ENCODE data around the gene ATOSB.
"Not testable (repeated sequence)": the region's sequence is repeated elsewhere in the genome, so short reads cannot be mapped to it uniquely, and the experiment has no call there.

Gene ATOSB

GRCh38 chr9:35115680-35116538 lies at the start of gene ATOSB:
ATOSB (minus strand) TSS chr9:35115862; CDS start chr9:35108274, 7,588 bp downstream.
- Mint-ChIP-seq H3K27me3 (no peaks in the 10 kb centered on the region), H3K36me3 (no peaks in the 10 kb centered on the region), H3K4me1 (peaks cover 51% of the 10 kb centered on the region), H3K27ac (peak within 1 kb of the TSS; percentile 95), H3K4me3 (peak within 1 kb of the TSS; percentile 92), H3K9me3 (no peaks in the 10 kb centered on the region)

GRCh38 chr9:35164711-35165110 lies 49.0 kb upstream of the ATOSB start:
- Mint-ChIP-seq H3K27me3 (no peaks in the 10 kb centered on the region), H3K27ac (no peak overlapping the region), H3K9me3 (no peaks in the 10 kb centered on the region), H3K4me1 (peaks cover 18% of the 10 kb centered on the region), H3K36me3 (no peaks in the 10 kb centered on the region), H3K4me3 (no peak overlapping the region)

- H3K27ac Mint-ChIP-seq: no peak overlapping the region
- no peaks in the 10 kb centered on the region for H3K9me3 Mint-ChIP-seq
- peaks cover 30% of the 10 kb centered on the region for H3K4me1 Mint-ChIP-seq
- no peaks in the 10 kb centered on the region for H3K36me3 Mint-ChIP-seq
- H3K4me3 Mint-ChIP-seq: peak overlapping the region; percentile 93
- no peaks in the 10 kb centered on the region for H3K27me3 Mint-ChIP-seq
These were observed 47.8 kb upstream of the ATOSB start for GRCh38 chr9:35163413-35163812.

GRCh38 chr9:35162605-35163315 lies 47.1 kb upstream of the ATOSB start:
- H3K9me3 Mint-ChIP-seq: no peaks in the 10 kb centered on the region
- no peak overlapping the region for H3K27ac Mint-ChIP-seq
- peak overlapping the region; percentile 93 for H3K4me3 Mint-ChIP-seq
- H3K36me3 Mint-ChIP-seq: no peaks in the 10 kb centered on the region
- H3K27me3 Mint-ChIP-seq: no peaks in the 10 kb centered on the region
- H3K4me1 Mint-ChIP-seq: peaks cover 34% of the 10 kb centered on the region

GRCh38 chr9:35161713-35162604 lies 46.3 kb upstream of the ATOSB start, which contains the start of gene UNC13B:
UNC13B (plus strand) TSS chr9:35162009; CDS start chr9:35162284, 275 bp downstream.
- H3K36me3 Mint-ChIP-seq: no peaks in the 10 kb centered on the region
- peak within 1 kb of the TSS; percentile 93 for H3K4me3 Mint-ChIP-seq
- H3K4me1 Mint-ChIP-seq: peaks cover 34% of the 10 kb centered on the region
- no peaks in the 10 kb centered on the region for H3K9me3 Mint-ChIP-seq
- no peaks in the 10 kb centered on the region for H3K27me3 Mint-ChIP-seq
- H3K27ac Mint-ChIP-seq: no peak within 1 kb of the TSS

GRCh38 chr9:35158501-35159280 lies 43.0 kb upstream of the ATOSB start:
- H3K4me3 Mint-ChIP-seq: no peak overlapping the region

GRCh38 chr9:35157836-35158235 lies 42.2 kb upstream of the ATOSB start:
- H3K27me3 Mint-ChIP-seq, H3K4me3 Mint-ChIP-seq, H3K9me3 Mint-ChIP-seq, H3K27ac Mint-ChIP-seq, H3K36me3 Mint-ChIP-seq: not testable (repeated sequence)
- H3K4me1 Mint-ChIP-seq: peaks cover 32% of the 10 kb centered on the region

More at GRCh38 chr9:35158501-35159280, 43.0 kb upstream of the ATOSB start:
- H3K9me3 Mint-ChIP-seq: no peaks in the 10 kb centered on the region
- peaks cover 34% of the 10 kb centered on the region for H3K4me1 Mint-ChIP-seq
- no peaks in the 10 kb centered on the region for H3K27me3 Mint-ChIP-seq
- no peaks in the 10 kb centered on the region for H3K36me3 Mint-ChIP-seq
- H3K27ac Mint-ChIP-seq: no peak overlapping the region

GRCh38 chr9:35156781-35157180 lies 41.1 kb upstream of the ATOSB start:
- Mint-ChIP-seq H3K4me3 (no peak overlapping the region), H3K9me3 (no peaks in the 10 kb centered on the region), H3K4me1 (peaks cover 26% of the 10 kb centered on the region), H3K27ac (no peak overlapping the region), H3K27me3 (no peaks in the 10 kb centered on the region), H3K36me3 (no peaks in the 10 kb centered on the region)

- H3K4me3 Mint-ChIP-seq: no peak overlapping the region
- no peaks in the 10 kb centered on the region for H3K27me3 Mint-ChIP-seq
- H3K27ac Mint-ChIP-seq: no peak overlapping the region
- H3K4me1 Mint-ChIP-seq: no peaks in the 10 kb centered on the region
- peaks cover 11% of the 10 kb centered on the region for H3K9me3 Mint-ChIP-seq
- H3K36me3 Mint-ChIP-seq: peaks cover 8% of the 10 kb centered on the region
These were observed 37.3 kb upstream of the ATOSB start for GRCh38 chr9:35152926-35153325.

- H3K4me1 Mint-ChIP-seq, H3K27me3 Mint-ChIP-seq, H3K36me3 Mint-ChIP-seq, H3K4me3 Mint-ChIP-seq, H3K27ac Mint-ChIP-seq: not testable (repeated sequence)
- peaks cover 11% of the 10 kb centered on the region for H3K9me3 Mint-ChIP-seq
These were observed 32.4 kb upstream of the ATOSB start for GRCh38 chr9:35147941-35148563.

GRCh38 chr9:35142037-35142436 lies 26.4 kb upstream of the ATOSB start:
- Mint-ChIP-seq H3K4me1 (no peaks in the 10 kb centered on the region), H3K27ac (no peak overlapping the region), H3K4me3 (no peak overlapping the region), H3K36me3 (no peaks in the 10 kb centered on the region), H3K27me3 (no peaks in the 10 kb centered on the region), H3K9me3 (no peaks in the 10 kb centered on the region)

GRCh38 chr9:35140093-35140492 lies 24.4 kb upstream of the ATOSB start:
- H3K4me1 Mint-ChIP-seq: no peaks in the 10 kb centered on the region
- no peaks in the 10 kb centered on the region for H3K9me3 Mint-ChIP-seq
- H3K27ac Mint-ChIP-seq: no peak overlapping the region
- H3K4me3 Mint-ChIP-seq: no peak overlapping the region
- no peaks in the 10 kb centered on the region for H3K36me3 Mint-ChIP-seq
- no peaks in the 10 kb centered on the region for H3K27me3 Mint-ChIP-seq

GRCh38 chr9:35136866-35137265 lies 21.2 kb upstream of the ATOSB start:
- H3K9me3 Mint-ChIP-seq: peaks cover 2% of the 10 kb centered on the region
- H3K27me3 Mint-ChIP-seq: no peaks in the 10 kb centered on the region
- no peaks in the 10 kb centered on the region for H3K4me1 Mint-ChIP-seq
- peaks cover under 1% of the 10 kb centered on the region for H3K36me3 Mint-ChIP-seq
- no peak overlapping the region for H3K27ac Mint-ChIP-seq
- no peak overlapping the region for H3K4me3 Mint-ChIP-seq

GRCh38 chr9:35135988-35136387 lies 20.3 kb upstream of the ATOSB start:
- H3K27me3 Mint-ChIP-seq: no peaks in the 10 kb centered on the region
- H3K4me3 Mint-ChIP-seq: no peak overlapping the region
- no peak overlapping the region for H3K27ac Mint-ChIP-seq
- no peaks in the 10 kb centered on the region for H3K4me1 Mint-ChIP-seq
- peaks cover 5% of the 10 kb centered on the region for H3K9me3 Mint-ChIP-seq
- H3K36me3 Mint-ChIP-seq: peaks cover 2% of the 10 kb centered on the region
